ENCODE results near the gene CYP4A22. TPM values are rescaled to one million over a fixed set of nuclear protein-coding genes. Genes with fewer than 3 reads are reported as not detected.

The CYP4A22 gene
- total RNA-seq, 1 experiment from 2014 or later = not detected

DNA sequence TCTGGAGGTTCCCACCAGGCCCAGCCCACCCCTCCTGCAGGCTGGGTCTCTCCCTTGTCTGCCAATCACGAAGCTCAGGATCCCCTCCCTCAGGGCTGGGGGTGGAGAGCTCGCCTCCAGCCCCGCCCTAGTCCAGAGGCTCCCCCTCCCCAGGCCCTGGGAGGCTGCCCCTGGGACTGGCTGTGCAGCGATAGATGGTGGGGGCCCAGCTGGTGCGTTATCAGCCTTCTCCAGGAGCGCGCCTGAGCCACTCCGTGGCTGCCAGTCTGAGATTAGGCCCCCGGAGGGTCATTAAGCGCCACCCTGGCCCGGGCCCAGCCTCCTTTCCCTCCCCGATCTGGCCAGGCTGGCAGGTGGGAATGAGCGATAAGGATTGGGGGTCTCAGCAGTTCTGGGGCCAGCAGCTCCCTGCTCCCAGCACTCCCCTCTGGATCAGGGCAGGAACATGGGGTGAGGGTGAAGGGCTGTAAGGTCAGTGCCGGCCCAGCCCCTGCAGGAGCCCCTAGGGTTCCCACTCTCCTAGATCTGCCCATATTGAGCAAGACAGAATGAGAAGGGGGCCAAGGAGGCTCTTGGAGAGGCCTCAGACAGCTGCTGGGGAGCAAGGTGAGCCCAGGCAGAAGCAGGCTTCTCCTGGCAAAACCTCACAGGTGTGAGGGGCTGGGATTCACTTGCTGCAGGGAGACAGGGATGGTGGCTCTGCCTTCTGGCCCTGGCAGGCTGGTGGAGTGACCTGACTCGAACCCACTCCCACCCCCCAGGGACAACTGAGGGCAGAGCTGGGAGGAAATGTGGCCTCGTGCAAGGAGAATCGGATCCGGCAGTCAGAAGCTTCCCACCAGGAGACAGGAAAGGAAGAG is 44.1 kb downstream of the CYP4A22 start:
- no peak overlapping the region for H3K4ac ChIP-seq (ENCODE audit: low read depth, low read length)
- WGBS (ENCODE audit: extremely low coverage, insufficient read length, low lambda C conversion rate) = no CpG with 5 or more reads among the region's 18 CpGs
- Mint-ChIP-seq H3K4me1 (peaks cover 16 to 18% of the 10 kb centered on the region in 2 experiments), H3K27ac (peak overlapping the region in 1 of 3 experiments; percentile 9; a peak in 1 of 7 replicates), H3K36me3 (ENCODE audit: insufficient read depth in 1 of 3, low read depth in 3 of 3) (0 out of 7 replicates have a peak, but pooled peaks cover 0 to 3% (median 0%) of the 10 kb centered on the region in 3 experiments), H3K27me3 (ENCODE audit: low read depth) (peaks cover 63% of the 10 kb centered on the region), H3K4me3 (no peak overlapping the region), H3K9me3 (peaks cover 5 to 10% of the 10 kb centered on the region in 2 experiments; a peak in 2 of 5 replicates)
- no peak overlapping the region for H2BK20ac ChIP-seq (ENCODE audit: low read depth, low read length, poor library complexity, severe bottlenecking)
- H3K4me2 ChIP-seq (ENCODE audit: insufficient read depth, insufficient read length, low read length) = no peak overlapping the region
- H2AK5ac ChIP-seq (ENCODE audit: insufficient read length, low read length) = no peak overlapping the region
- no peak for TF ChIP-seq CTCF (conservative IDR thresholded peaks at IDR 0.05)
- no peak overlapping the region for H3K23ac ChIP-seq (ENCODE audit: insufficient read length, low read depth, low read length)
- H3K18ac ChIP-seq (ENCODE audit: insufficient read length, low read depth, low read length) = no peak overlapping the region
- no peak overlapping the region for H3K9ac ChIP-seq (ENCODE audit: extremely low read depth, insufficient read length, low read length)
- peak; percentile 65 for DNase-seq
- no peak overlapping the region for H3T11ph ChIP-seq (ENCODE audit: low read length)
- H3K27me3 ChIP-seq (ENCODE audit: insufficient read depth, low read length) = peaks cover 4% of the 10 kb centered on the region; the same call in 1 of the 2 replicates
- H3K56ac ChIP-seq (ENCODE audit: insufficient read length, low read depth, low read length) = no peak overlapping the region
- no peaks in the 10 kb centered on the region for H3K9me3 ChIP-seq (ENCODE audit: control insufficient read depth, low read depth, low read length)
- no peak overlapping the region for H2BK12ac ChIP-seq (ENCODE audit: insufficient read length, low read depth, low read length)
- no peak overlapping the region for H2AFZ ChIP-seq (ENCODE audit: low read length)
- no peak overlapping the region for H3K14ac ChIP-seq (ENCODE audit: insufficient read depth, low read length)
- H3K27ac ChIP-seq (ENCODE audit: insufficient read length, low read depth, low read length) = no peak overlapping the region
- no peaks in the 10 kb centered on the region for H3K79me2 ChIP-seq (ENCODE audit: insufficient read depth, low read length)
- no peak overlapping the region for H2BK120ac ChIP-seq (ENCODE audit: low read depth, low read length, poor library complexity, severe bottlenecking)
- H4K8ac ChIP-seq (replicated peaks; ENCODE audit: insufficient read length, low read depth, low read length) = no peak overlapping the region
- no peak overlapping the region for H2BK5ac ChIP-seq (ENCODE audit: insufficient read length, low read length)
- no peak overlapping the region for H4K91ac ChIP-seq (ENCODE audit: insufficient read length, low read depth, low read length)
- no peaks in the 10 kb centered on the region for H3K79me1 ChIP-seq (ENCODE audit: insufficient read depth, low read depth, low read length, poor library complexity, severe bottlenecking)
- peaks cover 8% of the 10 kb centered on the region for H3K23me2 ChIP-seq (ENCODE audit: insufficient read length, low read depth, low read length, poor library complexity, severe bottlenecking)
- H2BK15ac ChIP-seq (ENCODE audit: low read depth, low read length) = no peak overlapping the region
- no peak overlapping the region for H4K5ac ChIP-seq (ENCODE audit: insufficient read length, low read depth, low read length)
- H3K4me1 ChIP-seq (ENCODE audit: insufficient read depth, low read length) = 0 out of 2 replicates have a peak, but pooled peaks cover 2% of the 10 kb centered on the region
- H4K20me1 ChIP-seq (ENCODE audit: control insufficient read depth, insufficient read depth, insufficient read length) = no peaks in the 10 kb centered on the region
